H1 (cell line): ENCODE measurements around the gene EDA. TPM values are rescaled to one million over a fixed set of nuclear protein-coding genes. Genes with fewer than 3 reads are reported as not detected.

Experiments used
- ATF3 ChIP-seq: IDR thresholded peaks from 2 replicates; pipeline ENCODE4 v1.6.1; 2011; ENCODE audit warnings: low read depth, mild to moderate bottlenecking, low read length; ENCODE audit not compliant: insufficient read depth
- CBX5 ChIP-seq: fragments of 300-800, 300-1000 bp; sonication (generic); IDR thresholded peaks from 2 replicates; pipeline ENCODE4 v1.7.1; 2016; ENCODE audit warnings: antibody characterized with exemption, low read length, low read depth
- CHD7 ChIP-seq: fragments of 300-600 bp; sonication (generic); IDR thresholded peaks from 2 replicates; pipeline ENCODE4 v1.7.1; 2012; ENCODE audit warnings: low read length, moderate library complexity, mild to moderate bottlenecking, inconsistent platforms; ENCODE audit not compliant: insufficient replicate concordance
- CTBP2 ChIP-seq: IDR thresholded peaks from 2 replicates; pipeline ENCODE4 v1.7.0; 2011; ENCODE audit warnings: borderline replicate concordance, mild to moderate bottlenecking, moderate library complexity, mixed read lengths, low read length; ENCODE audit not compliant: insufficient read depth, insufficient read length
- GABPA ChIP-seq: IDR thresholded peaks from 2 replicates; pipeline ENCODE4 v1.6.1; 2011; ENCODE audit warnings: mild to moderate bottlenecking, low read length, moderate library complexity, borderline replicate concordance; ENCODE audit not compliant: insufficient read depth
- JUND ChIP-seq: IDR thresholded peaks from 2 replicates; pipeline ENCODE4 v1.6.1; 2011; ENCODE audit warnings: mild to moderate bottlenecking, improper control_type of control experiment, low read length
- MAX ChIP-seq: IDR thresholded peaks from 2 replicates; pipeline ENCODE4 v1.6.1; 2012; ENCODE audit warnings: inconsistent platforms
- RAD21 ChIP-seq, 2 experiments: IDR thresholded peaks in 1 of 2; conservative IDR thresholded peaks in 1 of 2; 2 replicates each; pipeline ENCODE4 v1.6.1; 2011; ENCODE audit warnings: low read depth in 2 of 2, low read length in 2 of 2, improper control_type of control experiment in 1 of 2, inconsistent platforms in 1 of 2, mild to moderate bottlenecking in 1 of 2, moderate library complexity in 1 of 2
- SIN3A ChIP-seq, 2 experiments: IDR thresholded peaks in 1 of 2; conservative IDR thresholded peaks in 1 of 2; 2 replicates each; pipeline ENCODE4 v1.6.1; 2011 to 2012; ENCODE audit warnings: low read length in 2 of 2, improper control_type of control experiment in 1 of 2, low read depth in 1 of 2, mild to moderate bottlenecking in 1 of 2
- polyA plus RNA-seq, 7 experiments: library from polyadenylated mRNA; depleted of rRNA in 3 of 7; stranded (reverse) in 5 of 7; unstranded in 2 of 7; fragments of >200 nt in 5 of 7; fragments of 200-250 nt in 2 of 7; gene quantifications; 1 replicate in 5 of 7; 2 replicates in 1 of 7; 4 replicates in 1 of 7; pipeline versions ENCODE4 v1.2.1 to v1.2.3, GENCODE V29; 2011 to 2013; ENCODE audit warnings: missing spikeins in 2 of 7, mixed read lengths in 2 of 7
- total RNA-seq: library from RNA; stranded (reverse); fragmentation: NEBNext Ultra II Directional; extraction: Animal tissue kit (Norgen Biotek cat#: 25700); gene quantifications from 2 replicates; pipeline ENCODE4 v1.2.1, GENCODE V29; 2021

Gene EDA
- total and polyA plus RNA-seq, 2 of the 8 experiments (the other 6 are each of a cell fraction or from before 2014, with no cell fraction given), result 7.5 to 10.5 TPM

- TF ChIP-seq CHD7 (no peak), JUND (no peak), RAD21 (IDR thresholded peaks at IDR 0.05 in 1 of 2, conservative IDR thresholded peaks at IDR 0.05 in 1 of 2; ENCODE audit: low read depth in 2 of 2, low read length in 2 of 2) (no peak), GABPA (no peak), MAX (no peak), SIN3A (conservative IDR thresholded peaks at IDR 0.05 in 1 of 2, IDR thresholded peaks at IDR 0.05 in 1 of 2; ENCODE audit: low read depth in 1 of 2, low read length in 2 of 2) (no peak), CBX5 (no peak), CTBP2 (no peak), ATF3 (no peak)
Observed at GRCh38 chrX:69948276-69948797, 332.4 kb downstream of the EDA start (continued).
